BLaER1 treated with 17β-estradiol and CSF1 and Interleukin-3, amounts not matched to agents 10 nM and 100 nM (cell line): ENCODE measurements around the gene P3H1.
"Not testable (repeated sequence)": the region's sequence is repeated elsewhere in the genome, so short reads cannot be mapped to it uniquely, and the experiment has no call there.

Experiments used
- H3K27ac ChIP-seq, 11 experiments: shearing (Covaris generic); formaldehyde crosslinking; 2 replicates each; pipeline ENCODE4 v1.8.1; 2022
- H3K27me3 ChIP-seq, 11 experiments: shearing (Covaris generic); formaldehyde crosslinking; 2 replicates each; pipeline ENCODE4 v1.8.1; 2022
- H3K36me3 ChIP-seq, 11 experiments: shearing (Covaris generic); formaldehyde crosslinking; 2 replicates each; pipeline ENCODE4 v1.8.1; 2022
- H3K4me1 ChIP-seq, 10 experiments: shearing (Covaris generic); formaldehyde crosslinking; 2 replicates each; pipeline ENCODE4 v1.8.1; 2022
- H3K4me2 ChIP-seq, 11 experiments: shearing (Covaris generic); formaldehyde crosslinking; 2 replicates each; pipeline ENCODE4 v1.8.1; 2022
- H3K4me3 ChIP-seq, 10 experiments: shearing (Covaris generic); formaldehyde crosslinking; 2 replicates each; pipeline ENCODE4 v1.8.1; 2022
- H3K9ac ChIP-seq, 11 experiments: shearing (Covaris generic); formaldehyde crosslinking; 2 replicates each; pipeline ENCODE4 v1.8.1; 2022
- H3K9me3 ChIP-seq, 11 experiments: shearing (Covaris generic); formaldehyde crosslinking; replicated peaks in 1 of 11; 2 replicates each; pipeline ENCODE4 v1.8.1; 2022
- H4K20me1 ChIP-seq, 11 experiments: shearing (Covaris generic); formaldehyde crosslinking; 2 replicates each; pipeline ENCODE4 v1.8.1; 2022
- Cebpa-rat ChIP-seq, 11 experiments: shearing (Covaris generic); IDR thresholded peaks; 2 replicates each; pipeline ENCODE4 v1.8.1; 2022

P3H1 gene

GRCh38 chr1:42752284-42752683 is 14.5 kb downstream of the P3H1 start:
- Histone ChIP-seq H3K4me2 (no peak overlapping the region), H3K4me1 (peaks cover 0 to 28% (median 0%) of the 10 kb centered on the region in 10 experiments; a peak in 8 of 20 replicates), H4K20me1 (peaks cover 0 to 29% (median 0%) of the 10 kb centered on the region in 11 experiments; a peak in 4 of 22 replicates), H3K4me3 (no peak overlapping the region), H3K9me3 (peaks cover 13 to 21% (median 15%) of the 10 kb centered on the region in 11 experiments), H3K9ac (no peak overlapping the region), H3K27me3 (no peaks in the 10 kb centered on the region), H3K27ac (no peak overlapping the region), H3K36me3 (peaks cover 78 to 92% (median 88%) of the 10 kb centered on the region in 11 experiments)
- TF ChIP-seq Cebpa-rat (IDR thresholded peaks at IDR 0.05), result no peak

DNA sequence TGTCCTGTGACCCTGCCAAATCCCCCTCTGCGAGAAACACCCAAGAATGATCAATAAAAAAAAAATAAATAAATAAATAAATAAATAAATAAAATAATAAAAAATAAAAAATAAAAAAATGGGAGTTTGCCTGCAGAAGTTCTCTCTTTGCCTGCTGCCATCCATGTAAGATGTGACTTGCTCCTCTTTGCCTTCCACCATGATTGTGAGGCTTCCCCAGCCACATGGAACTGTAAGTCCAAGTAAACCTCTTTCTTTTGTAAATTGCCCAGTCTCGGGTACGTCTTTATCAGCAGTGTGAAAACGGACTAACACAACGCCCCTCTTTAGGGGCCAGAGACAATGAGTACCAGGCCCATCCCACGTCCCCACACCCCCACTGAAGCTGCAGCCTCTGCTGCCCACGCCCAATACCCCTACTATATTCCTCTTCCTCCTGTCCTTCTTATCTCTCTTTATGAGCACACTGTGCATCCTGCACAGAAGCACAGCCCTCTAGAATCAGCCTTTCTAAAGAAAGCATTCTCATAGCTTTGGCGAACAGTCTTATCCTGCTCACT is 15.2 kb downstream of the P3H1 start:
- H3K4me3 ChIP-seq, H3K9ac ChIP-seq, H3K27me3 ChIP-seq, H3K27ac ChIP-seq, H3K4me2 ChIP-seq: not testable (repeated sequence)
- Histone ChIP-seq H3K4me1 (peaks cover 0 to 25% (median 0%) of the 10 kb centered on the region in 10 experiments; a peak in 8 of 20 replicates), H3K9me3 (peaks cover 13 to 21% (median 15%) of the 10 kb centered on the region in 11 experiments), H4K20me1 (peaks cover 0 to 35% (median 0%) of the 10 kb centered on the region in 11 experiments; a peak in 5 of 22 replicates), H3K36me3 (peaks cover 81 to 92% (median 88%) of the 10 kb centered on the region in 11 experiments)

- H3K36me3 ChIP-seq, result peaks cover 79 to 92% (median 88%) of the 10 kb centered on the region in 11 experiments
Measured at GRCh38 chr1:42750041-42750440, 16.8 kb downstream of the P3H1 start.

DNA sequence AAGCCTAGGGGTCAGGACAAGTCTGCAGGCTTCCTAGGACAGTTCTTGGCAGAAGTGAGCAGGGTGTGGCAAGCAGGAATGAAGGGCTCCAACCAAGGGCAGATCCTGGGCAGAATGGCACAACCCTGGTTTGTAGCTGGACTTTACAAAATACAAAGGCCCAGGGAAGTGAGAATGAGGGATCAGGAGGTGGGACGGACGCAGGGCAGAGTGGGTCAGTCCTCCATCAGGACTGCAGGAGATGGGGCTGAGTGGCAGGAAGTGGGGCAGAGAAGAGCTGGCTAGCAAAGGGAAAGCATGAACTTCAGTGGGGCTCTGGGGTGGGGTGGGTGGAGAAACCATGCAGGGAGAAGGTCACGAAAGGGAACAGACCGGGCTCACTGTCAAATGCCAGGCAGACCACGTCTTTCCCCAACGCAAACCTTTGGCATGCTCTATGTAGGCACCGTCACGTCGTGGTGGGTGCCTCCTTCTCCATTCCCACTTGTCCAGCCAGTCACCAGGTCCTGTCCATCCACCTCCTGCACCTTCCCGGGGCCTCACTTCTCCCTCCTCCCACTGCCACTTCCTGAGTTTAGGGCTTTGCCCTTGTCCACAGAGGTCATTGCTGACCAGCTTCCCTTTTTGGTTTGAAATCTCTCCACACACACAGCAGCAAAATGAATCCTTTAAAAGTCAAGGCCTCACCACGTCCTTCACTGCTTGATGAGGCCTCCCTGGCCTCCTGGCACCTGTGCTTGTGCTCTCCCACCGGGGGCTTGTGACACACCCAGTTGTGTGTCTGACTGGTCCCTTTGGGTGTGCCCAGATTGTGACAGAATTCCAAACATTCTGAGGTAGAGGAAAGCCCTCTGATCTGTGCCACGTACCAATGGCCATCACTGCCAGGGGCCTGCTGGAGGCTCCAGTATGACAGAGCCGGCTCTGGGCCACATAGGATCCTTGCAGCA is 18.1 kb downstream of the P3H1 start:
- Histone ChIP-seq H3K4me2 (peak overlapping the region in 4 of 11 experiments; percentile 27 to 90 (median 80); a peak in 7 of 22 replicates), H4K20me1 (peaks cover 0 to 43% (median 0%) of the 10 kb centered on the region in 11 experiments; a peak in 5 of 22 replicates), H3K27me3 (no peaks in the 10 kb centered on the region), H3K36me3 (peaks cover 66 to 80% (median 75%) of the 10 kb centered on the region in 11 experiments), H3K9ac (peak overlapping the region in 4 of 11 experiments; percentile 45 to 66 (median 62); a peak in 6 of 22 replicates), H3K9me3 (peaks cover 13 to 21% (median 15%) of the 10 kb centered on the region in 11 experiments), H3K27ac (peak overlapping the region in 4 of 11 experiments; percentile 33 to 57 (median 46); a peak in 7 of 22 replicates), H3K4me1 (peaks cover 0 to 25% (median 0%) of the 10 kb centered on the region in 10 experiments; a peak in 8 of 20 replicates), H3K4me3 (no peak overlapping the region)
- TF ChIP-seq Cebpa-rat (IDR thresholded peaks at IDR 0.05), result no peak

More at GRCh38 chr1:42750041-42750440, 16.8 kb downstream of the P3H1 start:
- no peak for TF ChIP-seq Cebpa-rat (IDR thresholded peaks at IDR 0.05)
- Histone ChIP-seq H4K20me1 (peaks cover 0 to 43% (median 0%) of the 10 kb centered on the region in 11 experiments; a peak in 5 of 22 replicates), H3K4me1 (peaks cover 0 to 25% (median 0%) of the 10 kb centered on the region in 10 experiments; a peak in 8 of 20 replicates), H3K9me3 (peaks cover 13 to 21% (median 15%) of the 10 kb centered on the region in 11 experiments), H3K4me2 (peak overlapping the region in 3 of 11 experiments; percentile 76 to 90 (median 84); a peak in 4 of 22 replicates), H3K27me3 (no peaks in the 10 kb centered on the region), H3K4me3 (no peak overlapping the region), H3K27ac (no peak overlapping the region), H3K9ac (no peak overlapping the region)

GRCh38 chr1:42748021-42748420 is 18.8 kb downstream of the P3H1 start:
- peaks cover 0 to 43% (median 0%) of the 10 kb centered on the region in 11 experiments; a peak in 5 of 22 replicates for H4K20me1 ChIP-seq
- no peak for TF ChIP-seq Cebpa-rat (IDR thresholded peaks at IDR 0.05)
- H3K27me3 ChIP-seq, result no peaks in the 10 kb centered on the region
- peaks cover 13 to 16% (median 15%) of the 10 kb centered on the region in 11 experiments for H3K9me3 ChIP-seq
- peaks cover 60 to 73% (median 67%) of the 10 kb centered on the region in 11 experiments for H3K36me3 ChIP-seq
- H3K27ac ChIP-seq, result peak overlapping the region in 2 of 11 experiments; percentile 38 to 57; a peak in 2 of 22 replicates
- no peak overlapping the region for H3K4me3 ChIP-seq
- H3K4me2 ChIP-seq, result peak overlapping the region in 3 of 11 experiments; percentile 76 to 90 (median 84); a peak in 6 of 22 replicates
- H3K4me1 ChIP-seq, result peaks cover 0 to 25% (median 0%) of the 10 kb centered on the region in 10 experiments; a peak in 8 of 20 replicates
- no peak overlapping the region for H3K9ac ChIP-seq

DNA sequence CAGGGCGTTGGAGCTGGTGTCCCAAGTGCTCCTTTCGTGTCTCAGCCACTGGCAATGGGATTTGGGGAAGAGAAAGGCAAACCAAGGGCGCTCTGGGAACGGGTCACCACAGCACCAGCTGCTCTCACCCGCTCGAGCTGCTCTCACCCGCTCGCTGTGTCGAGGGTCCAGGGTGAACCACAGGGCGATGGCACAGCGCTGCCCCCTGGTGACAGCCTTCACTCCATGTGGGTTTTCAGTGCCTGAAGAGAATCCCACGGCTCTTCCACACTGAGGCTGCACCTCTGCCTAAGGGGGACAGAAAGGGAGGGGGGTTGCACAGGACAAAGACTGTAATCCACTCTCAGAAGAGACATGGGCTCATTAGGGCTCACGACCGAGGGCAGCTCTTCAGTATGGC is 19.7 kb downstream of the P3H1 start:
- Histone ChIP-seq H3K4me2 (no peak overlapping the region), H3K4me1 (peaks cover 0 to 25% (median 0%) of the 10 kb centered on the region in 10 experiments; a peak in 8 of 20 replicates), H3K9ac (no peak overlapping the region), H3K27me3 (no peaks in the 10 kb centered on the region), H3K4me3 (no peak overlapping the region), H3K27ac (no peak overlapping the region), H4K20me1 (peaks cover 0 to 43% (median 0%) of the 10 kb centered on the region in 11 experiments; a peak in 5 of 22 replicates), H3K9me3 (peaks cover 7% of the 10 kb centered on the region in 11 experiments), H3K36me3 (peaks cover 52 to 64% (median 59%) of the 10 kb centered on the region in 11 experiments)
- TF ChIP-seq Cebpa-rat (IDR thresholded peaks at IDR 0.05), result no peak

- no peak overlapping the region for H3K4me2 ChIP-seq
- H3K4me3 ChIP-seq, result no peak overlapping the region
- H3K27ac ChIP-seq, result no peak overlapping the region
- H4K20me1 ChIP-seq, result peaks cover 0 to 43% (median 0%) of the 10 kb centered on the region in 11 experiments; a peak in 5 of 22 replicates
- no peak for TF ChIP-seq Cebpa-rat (IDR thresholded peaks at IDR 0.05)
- H3K9me3 ChIP-seq, result peaks cover under 1 to 2% (median 2%) of the 10 kb centered on the region in 11 experiments; a peak in 20 of 22 replicates
- no peak overlapping the region for H3K9ac ChIP-seq
- no peaks in the 10 kb centered on the region for H3K27me3 ChIP-seq
- H3K4me1 ChIP-seq, result peaks cover 0 to 25% (median 0%) of the 10 kb centered on the region in 10 experiments; a peak in 8 of 20 replicates
- H3K36me3 ChIP-seq, result peaks cover 46 to 58% (median 53%) of the 10 kb centered on the region in 11 experiments
Measured at GRCh38 chr1:42746436-42747105, 20.3 kb downstream of the P3H1 start.

- Histone ChIP-seq H3K9ac (no peak overlapping the region), H3K27me3 (no peaks in the 10 kb centered on the region), H3K4me2 (no peak overlapping the region), H3K36me3 (peaks cover 44 to 57% (median 51%) of the 10 kb centered on the region in 11 experiments), H3K27ac (no peak overlapping the region), H4K20me1 (peaks cover 0 to 43% (median 0%) of the 10 kb centered on the region in 11 experiments; a peak in 5 of 22 replicates), H3K4me3 (no peak overlapping the region), H3K4me1 (peaks cover 0 to 25% (median 0%) of the 10 kb centered on the region in 10 experiments; a peak in 8 of 20 replicates), H3K9me3 (no peaks in the 10 kb centered on the region)
- TF ChIP-seq Cebpa-rat (IDR thresholded peaks at IDR 0.05), result no peak
Measured at GRCh38 chr1:42745851-42746250, 21.0 kb downstream of the P3H1 start.
